Measurements from ENCODE around the gene B3GALT6.

The B3GALT6 gene

GRCh38 chr1:1200876-1201810, 30.9 kb upstream of the B3GALT6 start:
- peak; percentile 81 for DNase-seq (ENCODE audit: low read depth)

GRCh38 chr1:1202831-1203560, 29.0 kb upstream of the B3GALT6 start:
- no peak for DNase-seq (ENCODE audit: low read depth)

- no peak for DNase-seq (ENCODE audit: low read depth)
Measured at GRCh38 chr1:1203561-1204424, 28.2 kb upstream of the B3GALT6 start.

GRCh38 chr1:1204425-1204920, 27.6 kb upstream of the B3GALT6 start:
- DNase-seq (ENCODE audit: low read depth) = no peak

- DNase-seq (ENCODE audit: low read depth) = no peak
Measured at GRCh38 chr1:1204998-1205768, 26.9 kb upstream of the B3GALT6 start.

GRCh38 chr1:1205769-1206375, 26.2 kb upstream of the B3GALT6 start:
- DNase-seq (ENCODE audit: low read depth) = no peak

- no peak for DNase-seq (ENCODE audit: low read depth)
Measured at GRCh38 chr1:1206376-1206965, 25.6 kb upstream of the B3GALT6 start, which contains the start of gene TNFRSF18. Gene TNFRSF18, minus strand, starts transcription at chr1:1206592. Its CDS starts 21 bp downstream, at chr1:1206571.

GRCh38 chr1:1206966-1207531, 25.0 kb upstream of the B3GALT6 start:
- DNase-seq (ENCODE audit: low read depth) = no peak

- no peak for DNase-seq (ENCODE audit: low read depth)
Measured at GRCh38 chr1:1207571-1207892, 24.5 kb upstream of the B3GALT6 start.

- no peak for DNase-seq (ENCODE audit: low read depth)
Measured at GRCh38 chr1:1208713-1209433, 23.2 kb upstream of the B3GALT6 start.

GRCh38 chr1:1210726-1211540, 21.1 kb upstream of the B3GALT6 start:
- no peak for DNase-seq (ENCODE audit: low read depth)

GRCh38 chr1:1211541-1212441, 20.2 kb upstream of the B3GALT6 start:
- DNase-seq (ENCODE audit: low read depth) = no peak

GRCh38 chr1:1212780-1213344, 19.2 kb upstream of the B3GALT6 start:
- DNase-seq (ENCODE audit: low read depth) = no peak

GRCh38 chr1:1213345-1214265, 18.4 kb upstream of the B3GALT6 start, which contains the start of gene TNFRSF4:
Gene TNFRSF4, minus strand, starts transcription at chr1:1214153. Its CDS starts 26 bp downstream, at chr1:1214127.
- DNase-seq (ENCODE audit: low read depth) = no peak

- DNase-seq (ENCODE audit: low read depth) = no peak
Measured at GRCh38 chr1:1215080-1215676, 16.9 kb upstream of the B3GALT6 start.

Measured in stimulated activated CD8-positive, alpha-beta memory T cell treated with anti-CD3 and anti-CD28 coated beads, Interleukin-12 subunit alpha, Interleukin-12 subunit beta, amount 100 ng/mL, for 1 hour (primary cell).